Measurements from ENCODE around the gene FDXACB1. TPM values are rescaled to one million over a fixed set of nuclear protein-coding genes. Genes with fewer than 3 reads are reported as not detected.

Gene FDXACB1
- total RNA-seq, 1 donor: 3.7 TPM

DNA sequence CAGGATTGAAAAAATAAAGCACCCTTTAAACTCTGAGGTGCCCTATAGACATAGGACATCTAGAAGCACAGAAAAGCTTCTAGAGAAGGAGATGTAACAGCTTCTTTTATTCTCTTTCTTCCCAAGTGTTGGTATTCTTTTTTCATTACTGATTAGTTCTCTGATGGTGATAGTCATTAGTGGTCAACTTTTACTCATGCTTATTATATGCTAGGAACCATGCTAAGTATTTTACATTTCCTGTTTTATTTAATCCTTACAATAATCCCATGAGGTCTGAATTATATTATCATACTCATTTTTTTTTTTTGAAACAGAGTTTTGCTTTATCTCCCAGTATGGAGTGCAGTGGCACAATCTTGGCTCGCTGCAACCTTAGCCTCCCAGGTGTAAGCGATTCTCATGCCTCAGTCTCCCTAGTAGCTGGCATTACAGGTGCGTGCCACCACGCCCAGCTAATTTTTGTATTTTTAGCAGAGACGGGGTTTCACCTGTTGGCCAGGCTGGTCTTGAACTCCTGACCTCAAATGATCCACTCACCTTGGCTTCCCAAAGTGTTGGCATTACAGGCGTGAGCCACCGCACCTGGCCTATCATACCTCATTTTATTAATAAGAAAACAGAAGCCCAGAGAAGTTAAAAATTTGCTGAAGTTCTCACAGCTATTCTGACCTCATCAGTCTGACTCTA lies 42.7 kb upstream of the FDXACB1 start:
- TF ChIP-seq, protein P1, sequence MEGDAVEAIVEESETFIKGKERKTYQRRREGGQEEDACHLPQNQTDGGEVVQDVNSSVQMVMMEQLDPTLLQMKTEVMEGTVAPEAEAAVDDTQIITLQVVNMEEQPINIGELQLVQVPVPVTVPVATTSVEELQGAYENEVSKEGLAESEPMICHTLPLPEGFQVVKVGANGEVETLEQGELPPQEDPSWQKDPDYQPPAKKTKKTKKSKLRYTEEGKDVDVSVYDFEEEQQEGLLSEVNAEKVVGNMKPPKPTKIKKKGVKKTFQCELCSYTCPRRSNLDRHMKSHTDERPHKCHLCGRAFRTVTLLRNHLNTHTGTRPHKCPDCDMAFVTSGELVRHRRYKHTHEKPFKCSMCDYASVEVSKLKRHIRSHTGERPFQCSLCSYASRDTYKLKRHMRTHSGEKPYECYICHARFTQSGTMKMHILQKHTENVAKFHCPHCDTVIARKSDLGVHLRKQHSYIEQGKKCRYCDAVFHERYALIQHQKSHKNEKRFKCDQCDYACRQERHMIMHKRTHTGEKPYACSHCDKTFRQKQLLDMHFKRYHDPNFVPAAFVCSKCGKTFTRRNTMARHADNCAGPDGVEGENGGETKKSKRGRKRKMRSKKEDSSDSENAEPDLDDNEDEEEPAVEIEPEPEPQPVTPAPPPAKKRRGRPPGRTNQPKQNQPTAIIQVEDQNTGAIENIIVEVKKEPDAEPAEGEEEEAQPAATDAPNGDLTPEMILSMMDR (IDR thresholded peaks at IDR 0.05; ENCODE audit: insufficient read depth, low read length): no peak
- no peak for DNase-seq (ENCODE audit: low read depth)
- no peak overlapping the region for H3K4me3 ChIP-seq (ENCODE audit: low read depth, low read length)

DNA sequence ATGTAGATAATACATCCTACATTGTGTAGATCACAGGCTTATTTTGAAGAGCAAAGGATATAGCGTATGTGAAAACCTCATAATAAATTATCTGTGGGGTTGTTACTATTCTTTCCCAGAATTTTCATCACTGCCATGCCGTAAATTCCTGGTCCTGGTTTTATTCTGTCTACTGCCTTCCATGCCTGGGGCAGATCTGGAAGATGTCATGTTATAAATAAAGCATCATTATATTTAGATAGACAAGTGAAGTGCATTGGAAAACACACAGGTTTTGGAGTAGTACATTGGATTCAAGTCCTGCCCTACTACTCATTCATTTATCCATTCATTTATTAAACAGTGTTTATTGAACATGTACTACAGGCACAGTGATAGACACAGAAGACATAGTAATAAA lies 41.9 kb upstream of the FDXACB1 start:
- no peak for DNase-seq (ENCODE audit: low read depth)
- TF ChIP-seq, protein P1 (IDR thresholded peaks at IDR 0.05; ENCODE audit: insufficient read depth, low read length): no peak
- no peak overlapping the region for H3K4me3 ChIP-seq (ENCODE audit: low read depth, low read length)

DNA sequence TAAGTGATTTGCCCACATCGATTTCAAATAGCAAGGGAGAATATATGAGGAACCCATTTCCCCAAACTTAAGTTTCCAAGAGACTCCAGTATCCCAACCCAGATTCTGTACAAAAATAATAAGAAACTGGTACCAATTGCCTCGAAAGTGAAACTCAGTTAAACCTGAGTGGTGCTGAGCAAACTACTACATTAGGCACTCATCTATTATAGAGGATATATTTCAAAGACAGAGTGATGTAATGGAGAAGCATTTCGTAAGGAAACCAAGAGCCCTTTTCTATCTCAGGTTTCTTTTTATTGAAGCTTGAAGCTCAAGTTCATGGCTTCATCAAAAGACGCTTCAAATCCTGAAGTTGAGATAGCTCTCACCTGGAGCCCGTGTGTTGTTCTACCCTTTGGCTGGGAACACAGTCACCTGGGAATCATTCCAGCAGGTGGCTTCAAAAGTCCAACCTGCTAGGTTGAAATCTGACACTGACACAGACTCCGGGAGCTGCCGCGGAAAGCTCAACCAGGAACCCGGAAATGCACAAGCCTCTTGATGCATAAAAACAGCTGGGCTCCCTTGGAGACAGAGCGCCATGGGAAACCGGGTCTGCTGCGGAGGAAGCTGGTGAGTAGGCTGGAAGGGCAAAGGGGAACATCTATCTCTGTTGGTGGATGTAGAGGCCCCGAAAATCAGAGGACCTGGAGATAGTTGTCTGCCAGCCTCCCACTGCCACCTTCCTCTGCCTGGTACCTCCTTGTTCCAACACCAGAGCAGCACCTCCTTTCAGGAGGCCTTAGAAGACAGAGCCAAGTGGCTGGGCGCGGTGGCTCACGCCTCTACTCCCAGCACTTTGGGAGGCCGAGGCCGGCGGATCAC lies 39.7 kb upstream of the FDXACB1 start, which contains the start of gene C11orf52:
Gene C11orf52 (plus strand): TSS at position 524 of the 867 bp plus-strand sequence. CDS start 60 bp downstream, at position 584.
- H3K4me3 ChIP-seq (ENCODE audit: low read depth, low read length): no peak within 1 kb of the TSS
- no peak for DNase-seq (ENCODE audit: low read depth)
- TF ChIP-seq, protein P1 (IDR thresholded peaks at IDR 0.05; ENCODE audit: insufficient read depth, low read length): no peak

DNA sequence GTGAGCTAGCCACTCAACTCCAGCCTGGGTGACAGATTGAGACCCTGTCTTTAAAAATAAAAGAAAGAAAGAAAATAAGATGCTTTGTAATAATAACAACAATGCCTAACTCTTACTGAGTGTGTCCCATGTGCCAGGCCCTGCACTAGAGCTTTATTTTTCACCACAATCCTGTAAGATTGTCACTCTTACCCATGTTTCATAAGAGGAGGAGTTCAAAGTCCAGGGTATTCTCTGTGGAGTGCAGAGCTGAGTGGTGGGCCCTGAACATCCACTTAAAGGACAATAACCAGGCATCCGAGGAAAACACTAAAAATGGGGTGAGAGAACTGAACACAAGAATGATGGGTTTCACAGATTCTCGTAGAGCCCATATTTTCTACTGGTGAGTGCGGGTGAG lies 38.8 kb upstream of the FDXACB1 start:
- no peak for DNase-seq (ENCODE audit: low read depth)

DNA sequence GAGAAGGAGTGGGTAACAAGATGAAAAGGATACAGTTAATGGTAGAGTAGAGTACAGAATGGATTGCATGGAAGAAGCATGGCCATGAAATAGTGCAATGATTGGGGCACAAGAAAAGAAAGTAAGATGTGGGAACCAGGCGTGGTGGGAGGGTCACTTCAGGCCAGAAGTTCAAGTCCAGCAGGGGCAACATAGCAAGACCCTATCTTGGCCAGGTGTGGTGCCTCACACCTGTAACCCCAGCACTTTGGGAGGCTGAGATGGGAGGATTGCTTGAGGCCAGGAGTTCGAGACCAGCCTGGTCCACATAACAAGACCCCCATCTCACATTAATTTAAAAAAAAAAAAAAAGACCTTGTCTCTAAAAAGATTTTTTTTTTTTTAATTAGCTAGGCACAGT lies 38.3 kb upstream of the FDXACB1 start:
- H3K4me3 ChIP-seq (ENCODE audit: low read depth, low read length): no peak overlapping the region
- DNase-seq (ENCODE audit: low read depth): no peak
- TF ChIP-seq, protein P1 (IDR thresholded peaks at IDR 0.05; ENCODE audit: insufficient read depth, low read length): no peak

More for the DNA sequence above, 38.8 kb upstream of the FDXACB1 start:
- TF ChIP-seq, protein P1 (IDR thresholded peaks at IDR 0.05; ENCODE audit: insufficient read depth, low read length): no peak
- no peak overlapping the region for H3K4me3 ChIP-seq (ENCODE audit: low read depth, low read length)

DNA sequence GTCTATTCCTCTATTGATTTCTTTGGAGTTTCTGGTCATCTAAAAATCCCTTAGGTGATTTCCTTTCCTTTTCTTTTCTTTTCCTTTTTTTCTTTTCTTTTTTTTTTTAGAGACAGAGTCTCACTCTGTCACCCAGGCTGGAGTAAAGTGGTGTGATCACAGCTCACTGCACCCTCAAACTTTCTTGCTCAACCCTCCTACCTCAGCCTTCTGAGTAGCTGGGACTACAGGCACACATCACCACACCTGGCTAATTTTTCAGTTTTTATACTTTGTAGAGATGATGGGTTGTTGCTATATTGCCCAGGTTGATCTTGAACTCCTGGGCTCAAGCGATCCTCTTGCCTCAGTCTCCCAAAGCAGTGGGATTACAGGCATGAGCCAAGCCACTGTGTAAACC lies 37.8 kb upstream of the FDXACB1 start:
- DNase-seq (ENCODE audit: low read depth): no peak
- TF ChIP-seq, protein P1 (IDR thresholded peaks at IDR 0.05; ENCODE audit: insufficient read depth, low read length): no peak

More for the DNA sequence above, 37.8 kb upstream of the FDXACB1 start:
- no peak overlapping the region for H3K4me3 ChIP-seq (ENCODE audit: low read depth, low read length)
